Measurements from ENCODE around the gene HSPB1. TPM values are rescaled to one million over a fixed set of nuclear protein-coding genes. Genes with fewer than 3 reads are reported as not detected.
"Not testable (repeated sequence)": the region's sequence is repeated elsewhere in the genome, so short reads cannot be mapped to it uniquely, and the experiment has no call there.

The HSPB1 gene
- total RNA-seq, 1 donor = 72.7 TPM

DNA sequence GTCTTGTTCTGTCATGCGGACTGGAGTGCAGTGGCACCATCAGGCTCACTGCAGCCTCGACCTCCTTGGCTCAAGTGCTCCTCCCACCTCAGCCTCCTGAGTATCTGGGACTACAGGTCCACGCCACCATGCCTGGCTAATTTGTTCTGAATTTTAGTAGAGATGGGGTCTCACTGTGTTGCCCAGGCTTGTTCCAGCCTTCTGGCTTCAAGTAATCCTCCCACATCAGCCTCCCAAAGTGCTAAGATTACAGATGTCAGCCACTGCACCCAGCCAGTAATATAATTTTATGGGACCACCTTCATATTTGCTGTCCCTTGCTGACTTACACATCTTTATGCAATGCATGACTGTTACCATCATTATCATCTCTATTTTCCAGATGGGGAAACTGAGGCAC is 1.5 kb upstream of the HSPB1 start:
- Histone ChIP-seq H3K4me1 (ENCODE audit: insufficient read depth, low read length) (peaks cover 25% of the 10 kb centered on the region), H3K9me3 (ENCODE audit: low read depth, low read length) (no peaks in the 10 kb centered on the region)

DNA sequence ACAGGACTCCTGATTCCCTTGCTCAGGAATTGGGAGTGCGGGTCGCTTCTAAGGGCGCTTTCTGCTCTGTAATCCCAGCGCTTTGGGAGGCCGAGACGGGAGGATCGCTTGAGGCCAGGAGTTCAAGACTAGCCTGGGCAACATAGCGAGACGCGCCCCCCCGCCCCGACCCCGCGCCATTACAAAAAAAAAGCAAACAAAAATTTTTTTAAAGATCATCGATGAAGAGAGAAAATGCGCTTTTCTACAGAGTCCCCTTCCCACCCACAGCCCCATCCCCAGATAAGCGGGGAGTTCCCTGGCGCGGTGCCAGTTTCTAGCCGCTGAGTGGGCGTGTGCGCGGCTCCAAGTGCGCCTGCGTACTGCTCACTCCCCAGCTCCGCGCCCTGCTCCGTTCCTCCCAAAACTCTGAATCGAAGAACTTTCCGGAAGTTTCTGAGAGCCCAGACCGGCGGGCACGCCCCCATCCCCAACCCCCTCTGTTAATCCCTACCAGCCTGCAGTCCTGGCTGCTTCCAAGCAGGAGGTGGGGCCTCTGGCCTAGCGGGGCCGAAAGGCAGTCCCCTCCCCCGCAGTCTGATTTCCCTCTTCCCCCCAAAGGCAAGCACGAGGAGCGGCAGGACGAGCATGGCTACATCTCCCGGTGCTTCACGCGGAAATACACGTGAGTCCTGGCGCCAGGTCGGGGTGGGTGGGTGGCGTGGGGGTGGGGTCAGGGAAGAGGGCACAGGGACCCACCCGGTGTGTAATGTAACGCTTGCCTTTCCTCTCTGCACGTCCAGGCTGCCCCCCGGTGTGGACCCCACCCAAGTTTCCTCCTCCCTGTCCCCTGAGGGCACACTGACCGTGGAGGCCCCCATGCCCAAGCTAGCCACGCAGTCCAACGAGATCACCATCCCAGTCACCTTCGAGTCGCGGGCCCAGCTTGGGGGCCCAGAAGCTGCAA is 1.0 kb downstream of the HSPB1 start:
- H3K79me2 ChIP-seq (ENCODE audit: insufficient read depth, low read length) = peaks cover 6% of the 10 kb centered on the region
- peak overlapping the region; percentile 82 for H3K4me2 ChIP-seq (ENCODE audit: insufficient read depth, low read length)
- no peak overlapping the region for H2AFZ ChIP-seq (ENCODE audit: low read length)
- peaks cover 13% of the 10 kb centered on the region for H3K36me3 ChIP-seq (ENCODE audit: insufficient read depth, low read length)
- peaks cover 9% of the 10 kb centered on the region for H3K4me1 ChIP-seq (ENCODE audit: insufficient read depth, low read length)
- no peaks in the 10 kb centered on the region for H3K27me3 ChIP-seq (ENCODE audit: insufficient read depth, low read length)
- TF ChIP-seq, protein P1, sequence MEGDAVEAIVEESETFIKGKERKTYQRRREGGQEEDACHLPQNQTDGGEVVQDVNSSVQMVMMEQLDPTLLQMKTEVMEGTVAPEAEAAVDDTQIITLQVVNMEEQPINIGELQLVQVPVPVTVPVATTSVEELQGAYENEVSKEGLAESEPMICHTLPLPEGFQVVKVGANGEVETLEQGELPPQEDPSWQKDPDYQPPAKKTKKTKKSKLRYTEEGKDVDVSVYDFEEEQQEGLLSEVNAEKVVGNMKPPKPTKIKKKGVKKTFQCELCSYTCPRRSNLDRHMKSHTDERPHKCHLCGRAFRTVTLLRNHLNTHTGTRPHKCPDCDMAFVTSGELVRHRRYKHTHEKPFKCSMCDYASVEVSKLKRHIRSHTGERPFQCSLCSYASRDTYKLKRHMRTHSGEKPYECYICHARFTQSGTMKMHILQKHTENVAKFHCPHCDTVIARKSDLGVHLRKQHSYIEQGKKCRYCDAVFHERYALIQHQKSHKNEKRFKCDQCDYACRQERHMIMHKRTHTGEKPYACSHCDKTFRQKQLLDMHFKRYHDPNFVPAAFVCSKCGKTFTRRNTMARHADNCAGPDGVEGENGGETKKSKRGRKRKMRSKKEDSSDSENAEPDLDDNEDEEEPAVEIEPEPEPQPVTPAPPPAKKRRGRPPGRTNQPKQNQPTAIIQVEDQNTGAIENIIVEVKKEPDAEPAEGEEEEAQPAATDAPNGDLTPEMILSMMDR (IDR thresholded peaks at IDR 0.05; ENCODE audit: extremely low read depth, low read depth, low read length) = no peak
- peak overlapping the region; percentile 95 for H3K4me3 ChIP-seq (ENCODE audit: insufficient read depth, low read length)
- peaks cover 11% of the 10 kb centered on the region for H4K20me1 ChIP-seq (ENCODE audit: insufficient read depth, low read length)
- H3K9me3 ChIP-seq (ENCODE audit: low read depth, low read length) = no peaks in the 10 kb centered on the region
- peak overlapping the region; percentile 76 for H3K27ac ChIP-seq (ENCODE audit: low read depth, low read length)
- peak; percentile 98 for DNase-seq (ENCODE audit: insufficient read length, low spot score, missing footprints)

More for the DNA sequence above, 1.5 kb upstream of the HSPB1 start:
- H3K4me3 ChIP-seq (ENCODE audit: insufficient read depth, low read length) = no peak overlapping the region
- H2AFZ ChIP-seq (ENCODE audit: low read length) = no peak overlapping the region
- H3K4me2 ChIP-seq (ENCODE audit: insufficient read depth, low read length) = no peak overlapping the region
- no peaks in the 10 kb centered on the region for H3K27me3 ChIP-seq (ENCODE audit: insufficient read depth, low read length)
- peaks cover 6% of the 10 kb centered on the region for H3K79me2 ChIP-seq (ENCODE audit: insufficient read depth, low read length)
- H3K36me3 ChIP-seq (ENCODE audit: insufficient read depth, low read length) = peaks cover 13% of the 10 kb centered on the region
- no peak overlapping the region for H3K27ac ChIP-seq (ENCODE audit: low read depth, low read length)
- TF ChIP-seq, protein P1 (IDR thresholded peaks at IDR 0.05; ENCODE audit: extremely low read depth, low read depth, low read length) = no peak
- peaks cover 11% of the 10 kb centered on the region for H4K20me1 ChIP-seq (ENCODE audit: insufficient read depth, low read length)
- no peak for DNase-seq (ENCODE audit: insufficient read length, low spot score, missing footprints)

DNA sequence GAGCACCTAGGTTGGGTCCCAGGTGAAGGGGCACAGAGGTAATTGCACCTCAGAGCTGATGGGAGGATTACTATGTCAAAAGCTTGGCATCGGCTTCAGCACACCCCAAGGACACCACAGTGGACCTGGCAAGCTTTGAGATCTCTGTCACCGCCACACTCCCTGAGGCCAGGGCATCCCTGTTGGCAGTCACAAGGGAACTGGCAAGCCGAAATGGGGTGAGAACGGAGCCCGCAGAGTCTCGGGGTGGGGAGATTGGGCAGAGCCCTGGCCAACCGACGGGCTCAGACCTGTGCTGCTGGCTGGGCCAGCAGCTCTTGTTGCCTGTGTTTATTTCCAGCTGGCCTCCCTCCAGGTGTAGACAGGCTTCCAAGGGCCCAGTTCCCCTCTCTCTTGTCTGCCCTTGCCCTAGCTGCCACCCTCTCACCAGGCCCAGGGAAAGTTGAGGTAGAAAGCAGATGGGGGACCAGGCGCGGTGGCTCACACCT is 2.5 kb downstream of the HSPB1 start:
- no peaks in the 10 kb centered on the region for H3K27me3 ChIP-seq (ENCODE audit: insufficient read depth, low read length)
- peaks cover 6% of the 10 kb centered on the region for H3K79me2 ChIP-seq (ENCODE audit: insufficient read depth, low read length)
- H3K4me2 ChIP-seq (ENCODE audit: insufficient read depth, low read length) = peak overlapping the region; percentile 82
- peaks cover 9% of the 10 kb centered on the region for H3K4me1 ChIP-seq (ENCODE audit: insufficient read depth, low read length)
- peak overlapping the region; percentile 39 for H3K4me3 ChIP-seq (ENCODE audit: insufficient read depth, low read length)
- peaks cover 11% of the 10 kb centered on the region for H4K20me1 ChIP-seq (ENCODE audit: insufficient read depth, low read length)
- no peaks in the 10 kb centered on the region for H3K9me3 ChIP-seq (ENCODE audit: low read depth, low read length)
- DNase-seq (ENCODE audit: insufficient read length, low spot score, missing footprints) = peak; percentile 60
- H2AFZ ChIP-seq (ENCODE audit: low read length) = no peak overlapping the region
- peaks cover 13% of the 10 kb centered on the region for H3K36me3 ChIP-seq (ENCODE audit: insufficient read depth, low read length)
- H3K27ac ChIP-seq (ENCODE audit: low read depth, low read length) = no peak overlapping the region
- TF ChIP-seq, protein P1 (IDR thresholded peaks at IDR 0.05; ENCODE audit: extremely low read depth, low read depth, low read length) = no peak

DNA sequence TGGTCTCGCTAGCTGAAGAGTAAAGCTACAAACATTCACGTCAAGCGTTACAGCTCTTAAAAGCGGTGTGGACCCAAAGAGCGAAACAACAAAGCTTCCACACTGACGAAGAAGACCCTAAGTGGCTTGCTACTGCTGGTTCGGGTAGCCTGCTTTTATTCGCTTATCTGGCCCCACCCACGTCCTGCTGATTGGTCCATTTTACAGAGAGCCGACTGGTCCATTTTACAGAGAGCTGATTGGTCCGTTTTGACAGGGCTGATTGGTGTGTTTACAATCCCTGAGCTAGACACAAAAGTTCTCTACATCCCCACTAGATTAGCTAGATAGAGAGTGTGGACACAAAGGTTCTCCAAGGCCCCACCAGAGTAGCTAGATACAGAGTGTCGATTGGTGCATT is 6.4 kb downstream of the HSPB1 start:
- H3K9me3 ChIP-seq (ENCODE audit: low read depth, low read length); DNase-seq (ENCODE audit: insufficient read length, low spot score, missing footprints); H2AFZ ChIP-seq (ENCODE audit: low read length): not testable (repeated sequence)

DNA sequence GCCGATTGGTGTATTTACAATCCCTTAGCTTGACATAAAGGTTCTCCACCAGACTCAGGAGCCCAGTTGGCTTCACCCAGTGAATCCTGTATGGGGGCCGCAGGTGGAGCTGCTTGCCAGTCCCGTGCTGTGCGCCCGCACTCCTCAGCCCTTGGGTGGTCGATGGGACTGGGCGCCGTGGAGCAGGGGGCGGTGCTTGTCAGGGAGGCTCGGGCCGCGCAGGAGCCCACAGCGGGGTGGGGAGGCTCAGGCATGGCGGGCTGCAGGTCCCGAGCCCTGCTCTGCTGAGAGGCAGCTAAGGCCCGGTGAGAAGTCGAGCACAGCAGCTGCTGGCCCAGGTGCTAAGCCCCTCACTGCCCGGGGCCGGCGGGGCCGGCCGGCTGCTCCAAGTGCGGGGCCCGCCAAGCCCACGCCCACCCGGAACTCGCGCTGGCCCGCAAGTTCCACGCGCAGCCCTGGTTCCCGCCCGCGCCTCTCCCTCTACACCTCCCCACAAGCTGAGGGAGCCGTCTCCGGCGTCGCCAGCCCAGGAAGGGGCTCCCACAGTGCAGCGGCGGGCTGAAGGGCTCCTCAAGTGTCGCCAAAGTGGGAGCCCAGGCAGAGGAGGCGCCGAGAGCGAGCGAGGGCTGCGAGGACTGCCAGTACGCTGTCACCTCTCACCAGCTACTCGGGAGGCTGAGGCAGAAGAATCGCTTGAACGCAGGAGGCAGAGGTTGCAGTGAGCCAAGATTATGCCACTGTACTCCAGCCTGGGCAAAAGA is 7.0 kb downstream of the HSPB1 start:
- H3K4me1 ChIP-seq (ENCODE audit: insufficient read depth, low read length); H3K79me2 ChIP-seq (ENCODE audit: insufficient read depth, low read length); H4K20me1 ChIP-seq (ENCODE audit: insufficient read depth, low read length); H3K36me3 ChIP-seq (ENCODE audit: insufficient read depth, low read length); H3K9me3 ChIP-seq (ENCODE audit: low read depth, low read length); H3K4me3 ChIP-seq (ENCODE audit: insufficient read depth, low read length); H3K27ac ChIP-seq (ENCODE audit: low read depth, low read length); H3K27me3 ChIP-seq (ENCODE audit: insufficient read depth, low read length); H3K4me2 ChIP-seq (ENCODE audit: insufficient read depth, low read length); H2AFZ ChIP-seq (ENCODE audit: low read length); DNase-seq (ENCODE audit: insufficient read length, low spot score, missing footprints): not testable (repeated sequence)

More for the DNA sequence above, 6.4 kb downstream of the HSPB1 start:
- not testable (repeated sequence) for H3K79me2 ChIP-seq (ENCODE audit: insufficient read depth, low read length); H3K27me3 ChIP-seq (ENCODE audit: insufficient read depth, low read length); H3K4me2 ChIP-seq (ENCODE audit: insufficient read depth, low read length); H3K4me1 ChIP-seq (ENCODE audit: insufficient read depth, low read length); H3K4me3 ChIP-seq (ENCODE audit: insufficient read depth, low read length); H3K27ac ChIP-seq (ENCODE audit: low read depth, low read length)
- H4K20me1 ChIP-seq (ENCODE audit: insufficient read depth, low read length) = peaks cover 11% of the 10 kb centered on the region
- H3K36me3 ChIP-seq (ENCODE audit: insufficient read depth, low read length) = peaks cover 12% of the 10 kb centered on the region

All from osteoblast (primary cell).